HCT116 (cell line): ENCODE results near the gene PA2G4. TPM values are rescaled to one million over a fixed set of nuclear protein-coding genes. Genes with fewer than 3 reads are reported as not detected.

ENCODE experiments used
- ATAC-seq: fragments of 200-7000 bp; cut with Tn5 transposase; 2 replicates; pipeline ENCODE4 v1.9.1; 2020; ENCODE audit warnings: mild to moderate bottlenecking, moderate library complexity
- BruUV-seq: library from RNA; stranded (reverse); fragments of 400-500 nt; replicated peaks from 2 replicates; lab custom pipeline; 2021; lab: Mats Ljungman, UMichigan
- CTCF ChIA-PET: fragments of 300-600 bp; sonication (Branson Sonifier 250); formaldehyde crosslinking; loops from one replicate; lab custom pipeline; 2021; ENCODE audit warnings: antibody characterized with exemption; lab: Charles Lee
- POLR2A ChIA-PET: fragments of 300-600, 350-600 bp; sonication (Branson Sonifier 250); formaldehyde crosslinking; loops from one replicate; lab custom pipeline; 2021; ENCODE audit warnings: antibody characterized with exemption; lab: Charles Lee
- RAD21 ChIA-PET, 2 experiments: fragments of 300-600 bp; sonication (Branson Sonifier 250); formaldehyde crosslinking; loops; one replicate each; lab custom pipeline; 2023; ENCODE audit warnings: low total read pairs in 2 of 2; ENCODE audit not compliant: uncharacterized antibody in 2 of 2, unreplicated experiment in 2 of 2, low non-redundant PET in 1 of 2; lab: Charles Lee
- DNase-seq: peaks from one replicate; pipeline ENCODE4 v3.0.0-alpha.2; 2010; ENCODE audit warnings: low read depth, low spot score
- H2AFZ ChIP-seq: fragments of 200-600 bp; shearing (Covaris generic), sonication (generic); 2 replicates; pipeline ENCODE4 v1.6.1; 2017; ENCODE audit warnings: low read depth, mixed run types, mixed read lengths, antibody characterized with exemption, low read length; ENCODE audit not compliant: poor library complexity, severe bottlenecking
- H3K27ac ChIP-seq: 2 replicates; pipeline ENCODE4 v1.5.1; 2012; ENCODE audit warnings: low read depth, low read length
- H3K27me3 ChIP-seq: fragments of 200-600 bp; sonication (generic); 2 replicates; pipeline ENCODE4 v1.6.1; 2016; ENCODE audit warnings: mixed run types, low read length, mixed read lengths; ENCODE audit not compliant: insufficient read depth
- H3K36me3 ChIP-seq, 2 experiments: fragments of 200-500 bp in 1 of 2; fragments of 200-600 bp in 1 of 2; sonication (Bioruptor generic) in 1 of 2; sonication (generic) in 1 of 2; 2 replicates each; pipeline versions ENCODE4 v1.5.1 to v1.6.1; 2014 to 2016; ENCODE audit warnings: low read length in 2 of 2, inconsistent platforms in 1 of 2, mixed read lengths in 1 of 2, mixed run types in 1 of 2; ENCODE audit not compliant: insufficient read depth in 2 of 2, control insufficient read depth in 1 of 2
- H3K4me1 ChIP-seq, 2 experiments: fragments of 200-600 bp in 1 of 2; sonication (generic) in 1 of 2; 2 replicates each; pipeline versions ENCODE4 v1.5.1 to v1.6.1; 2012 to 2017; ENCODE audit warnings: low read length in 2 of 2, inconsistent platforms in 1 of 2, mild to moderate bottlenecking in 1 of 2, mixed read lengths in 1 of 2, mixed run types in 1 of 2, moderate library complexity in 1 of 2; ENCODE audit not compliant: insufficient read depth in 2 of 2, control insufficient read depth in 1 of 2
- H3K4me2 ChIP-seq: fragments of 200-600 bp; sonication (generic); 2 replicates; pipeline ENCODE4 v1.6.1; 2017; ENCODE audit warnings: mixed run types, low read length, mixed read lengths
- H3K4me3 ChIP-seq, 2 experiments: fragments of 200-600 bp in 1 of 2; sonication (generic) in 1 of 2; replicated peaks in 1 of 2; 2 replicates each; pipeline ENCODE4 v1.5.1; 2011 to 2016; ENCODE audit warnings: low read length in 2 of 2, control low read depth in 1 of 2, low read depth in 1 of 2, mild to moderate bottlenecking in 1 of 2, mixed read lengths in 1 of 2, mixed run types in 1 of 2
- H3K79me2 ChIP-seq: fragments of 200-600 bp; sonication (generic); 2 replicates; pipeline ENCODE4 v1.6.1; 2017; ENCODE audit warnings: mild to moderate bottlenecking, mixed run types, low read length, moderate library complexity, mixed read lengths; ENCODE audit not compliant: insufficient read depth
- H3K9ac ChIP-seq: fragments of 200-600 bp; sonication (generic); 2 replicates; pipeline ENCODE4 v1.6.1; 2016; ENCODE audit warnings: low read length, mixed read lengths
- H3K9me2 ChIP-seq: fragments of 200-600 bp; sonication (generic), shearing (Covaris generic); 2 replicates; pipeline ENCODE4 v1.6.1; 2017; ENCODE audit warnings: mixed run types, mild to moderate bottlenecking, moderate library complexity; ENCODE audit not compliant: insufficient read depth
- H3K9me3 ChIP-seq, 2 experiments: fragments of 200-500 bp in 1 of 2; fragments of 200-600 bp in 1 of 2; sonication (Bioruptor generic) in 1 of 2; sonication (generic) in 1 of 2; 2 replicates each; pipeline ENCODE4 v1.6.1; 2014 to 2017; ENCODE audit warnings: low read length in 2 of 2, mixed read lengths in 2 of 2, inconsistent platforms in 1 of 2, low read depth in 1 of 2, mild to moderate bottlenecking in 1 of 2, mixed run types in 1 of 2, moderate library complexity in 1 of 2; ENCODE audit not compliant: control insufficient read depth in 1 of 2, insufficient read depth in 1 of 2
- H4K20me1 ChIP-seq: fragments of 200-600 bp; sonication (generic), shearing (Covaris generic); 2 replicates; pipeline ENCODE4 v1.6.1; 2017; ENCODE audit warnings: mixed run types, mild to moderate bottlenecking, moderate library complexity; ENCODE audit not compliant: insufficient read depth
- CTCF ChIP-seq, 3 experiments: fragments of 200-600 bp in 1 of 3; sonication (generic) in 1 of 3; IDR thresholded peaks in 2 of 3; conservative IDR thresholded peaks in 1 of 3; 2 replicates each; pipeline ENCODE4 v1.5.1; 2012 to 2017; ENCODE audit warnings: low read depth in 2 of 3, low read length in 2 of 3, antibody characterized with exemption in 1 of 3, borderline replicate concordance in 1 of 3, control low read depth in 1 of 3, mild to moderate bottlenecking in 1 of 3, mixed read lengths in 1 of 3, mixed run types in 1 of 3, moderate library complexity in 1 of 3; ENCODE audit not compliant: insufficient read depth in 1 of 3
- EZH2 ChIP-seq: fragments of 200-600 bp; sonication (generic); IDR thresholded peaks from 2 replicates; pipeline ENCODE4 v1.6.1; 2017; ENCODE audit warnings: antibody characterized with exemption, mixed run types
- POLR2A ChIP-seq: IDR thresholded peaks from 2 replicates; pipeline ENCODE4 v1.7.0; 2011; ENCODE audit warnings: borderline replicate concordance; ENCODE audit not compliant: insufficient read depth, insufficient read length; ENCODE audit errors: extremely low read depth
- YY1 ChIP-seq: IDR thresholded peaks from 2 replicates; pipeline ENCODE4 v1.6.1; 2011; ENCODE audit warnings: low read length, low read depth, moderate library complexity, mild to moderate bottlenecking; ENCODE audit not compliant: insufficient replicate concordance; ENCODE audit errors: extremely low read depth
- ZBTB33 ChIP-seq: IDR thresholded peaks from 2 replicates; pipeline ENCODE4 v1.6.1; 2011; ENCODE audit warnings: mild to moderate bottlenecking, low read length, moderate library complexity; ENCODE audit not compliant: insufficient replicate concordance; ENCODE audit errors: extremely low read depth
- ZFX ChIP-seq: fragments of 450-650 bp; IDR thresholded peaks from 2 replicates; pipeline ENCODE4 v1.6.1; 2017
- intact Hi-C: fragments of 100-400 bp; cut with micrococcal nuclease; formaldehyde crosslinking; loops from 2 replicates; pipeline ENCODE4 v1.10.0; 2022
- total RNA-seq: library from RNA; stranded (reverse); gene quantifications from one replicate; pipeline ENCODE4 v1.2.1, GENCODE V29; 2021; ENCODE audit not compliant: unreplicated experiment

The PA2G4 gene
- total RNA-seq, 1 experiment from 2014 or later: 302 TPM

GRCh38 chr12:56080556-56081138, 23.7 kb upstream of the PA2G4 start:
- Histone ChIP-seq H3K9me2 (no peaks in the 10 kb centered on the region), H3K4me2 (peak overlapping the region; percentile 94), H3K27me3 (no peaks in the 10 kb centered on the region), H3K27ac (peak overlapping the region; percentile 93), H3K4me1 (peaks cover 17 to 41% of the 10 kb centered on the region in 2 experiments), H2AFZ (no peak overlapping the region), H3K4me3 (peak overlapping the region; percentile 70 to 90), H3K9me3 (no peaks in the 10 kb centered on the region), H3K36me3 (peaks cover 3 to 4% of the 10 kb centered on the region in 2 experiments; a peak in 1 of 4 replicates), H3K79me2 (peaks cover 12% of the 10 kb centered on the region; the same call in 1 of the 2 replicates), H4K20me1 (no peaks in the 10 kb centered on the region), H3K9ac (peak overlapping the region; percentile 78)
- no TSS peak for BruUV-seq
- ChIA-PET CTCF (interaction anchor here (0.7 kb wide), 1 partner anchor 24 kb away, joined by 4 read pairs; the partner anchor contains the start of gene PA2G4), RAD21 (interaction anchor here (0.7 to 0.8 kb wide), 2 partner anchors 24 to 37 kb away, joined by 3 read pairs; partner anchors contain the start of genes PA2G4 (in 1 of the 2) and ZC3H10 (in 1 of the 2)), POLR2A (interaction anchor here (1.3 to 2.6 kb wide), 3 partner anchors 23 to 47 kb away, joined by 3 to 12 read pairs (median 10); partner anchors contain the start of genes ESYT1, PA2G4 and ZC3H10)
- TF ChIP-seq POLR2A (no peak), EZH2 (no peak), CTCF (IDR thresholded peaks at IDR 0.05 in 2 of 3, conservative IDR thresholded peaks at IDR 0.05 in 1 of 3; ENCODE audit: borderline replicate concordance in 1 of 3, insufficient read depth in 1 of 3, low read depth in 2 of 3, low read length in 2 of 3) (no peak), YY1 (no peak), ZBTB33 (no peak), ZFX (no peak)
- intact Hi-C loops: no loop called here
- ATAC-seq (peak; percentile 26), DNase-seq (no peak)
